H9 (cell line): ENCODE measurements around the gene TRPC6. TPM values are rescaled to one million over a fixed set of nuclear protein-coding genes. Genes with fewer than 3 reads are reported as not detected.

Source experiments
- DNase-seq: peaks from one replicate; pipeline ENCODE4 v3.0.0-alpha.2; 2017
- H2AFZ ChIP-seq: one replicate; pipeline ENCODE4 v1.6.1; 2013; ENCODE audit warnings: mild to moderate bottlenecking, low read length, control low read depth, moderate library complexity
- H2AK5ac ChIP-seq: 2 replicates; pipeline ENCODE4 v1.6.1; 2013; ENCODE audit warnings: low read length, control low read depth, mixed read lengths; ENCODE audit not compliant: insufficient read length
- H2BK120ac ChIP-seq: one replicate; pipeline ENCODE4 v1.6.1; 2013; ENCODE audit warnings: low read depth, mild to moderate bottlenecking, low read length, control low read depth, inconsistent platforms; ENCODE audit not compliant: poor library complexity, severe bottlenecking
- H2BK12ac ChIP-seq: 2 replicates; pipeline ENCODE4 v1.6.1; 2013; ENCODE audit warnings: low read length, control low read depth, mixed read lengths, low read depth; ENCODE audit not compliant: insufficient read length
- H2BK15ac ChIP-seq: 2 replicates; pipeline ENCODE4 v1.6.1; 2013; ENCODE audit warnings: low read depth, low read length, control low read depth
- H2BK20ac ChIP-seq: one replicate; pipeline ENCODE4 v1.6.1; 2013; ENCODE audit warnings: low read depth, mild to moderate bottlenecking, low read length, control low read depth, inconsistent platforms; ENCODE audit not compliant: poor library complexity, severe bottlenecking
- H2BK5ac ChIP-seq: 2 replicates; pipeline ENCODE4 v1.6.1; 2013; ENCODE audit warnings: low read length, control low read depth, mixed read lengths; ENCODE audit not compliant: insufficient read length
- H3K14ac ChIP-seq: 2 replicates; pipeline ENCODE4 v1.6.1; 2013; ENCODE audit warnings: low read length, control low read depth; ENCODE audit not compliant: insufficient read depth
- H3K18ac ChIP-seq: 2 replicates; pipeline ENCODE4 v1.6.1; 2013; ENCODE audit warnings: low read depth, mild to moderate bottlenecking, mixed read lengths, low read length, control low read depth; ENCODE audit not compliant: insufficient read length
- H3K23ac ChIP-seq: 2 replicates; pipeline ENCODE4 v1.6.1; 2013; ENCODE audit warnings: low read length, control low read depth, mixed read lengths, low read depth; ENCODE audit not compliant: insufficient read length
- H3K23me2 ChIP-seq: 2 replicates; pipeline ENCODE4 v1.6.1; 2013; ENCODE audit warnings: low read depth, mild to moderate bottlenecking, mixed read lengths, low read length, control low read depth; ENCODE audit not compliant: insufficient read length, poor library complexity, severe bottlenecking
- H3K27ac ChIP-seq: 2 replicates; pipeline ENCODE4 v1.5.1; 2013; ENCODE audit warnings: low read length, control low read depth, mixed read lengths, low read depth; ENCODE audit not compliant: insufficient read length
- H3K27me3 ChIP-seq: 2 replicates; pipeline ENCODE4 v1.6.1; 2013; ENCODE audit warnings: low read length, control low read depth, inconsistent platforms; ENCODE audit not compliant: insufficient read depth
- H3K4ac ChIP-seq: 2 replicates; pipeline ENCODE4 v1.6.1; 2013; ENCODE audit warnings: low read depth, mild to moderate bottlenecking, control low read depth, inconsistent platforms, low read length, moderate library complexity
- H3K4me1 ChIP-seq: 2 replicates; pipeline ENCODE4 v1.6.1; 2013; ENCODE audit warnings: low read length, control low read depth, inconsistent platforms; ENCODE audit not compliant: insufficient read depth
- H3K4me2 ChIP-seq: 2 replicates; pipeline ENCODE4 v1.6.1; 2013; ENCODE audit warnings: low read length, control low read depth, mixed read lengths; ENCODE audit not compliant: insufficient read length, insufficient read depth
- H3K56ac ChIP-seq: 2 replicates; pipeline ENCODE4 v1.6.1; 2013; ENCODE audit warnings: low read depth, mild to moderate bottlenecking, mixed read lengths, low read length, control low read depth; ENCODE audit not compliant: insufficient read length
- H3K79me1 ChIP-seq: 2 replicates; pipeline ENCODE4 v1.6.1; 2013; ENCODE audit warnings: low read depth, mild to moderate bottlenecking, moderate library complexity, low read length, control low read depth, inconsistent platforms; ENCODE audit not compliant: insufficient read depth, poor library complexity, severe bottlenecking
- H3K79me2 ChIP-seq: 2 replicates; pipeline ENCODE4 v1.6.1; 2013; ENCODE audit warnings: low read length, control low read depth, inconsistent platforms; ENCODE audit not compliant: insufficient read depth
- H3K9ac ChIP-seq: 2 replicates; pipeline ENCODE4 v1.6.1; 2013; ENCODE audit warnings: low read length, control low read depth, mixed read lengths; ENCODE audit not compliant: insufficient read length; ENCODE audit errors: extremely low read depth
- H3K9me3 ChIP-seq: one replicate; pipeline ENCODE4 v1.6.1; 2013; ENCODE audit warnings: low read depth, low read length, inconsistent platforms; ENCODE audit not compliant: control insufficient read depth
- H3T11ph ChIP-seq: one replicate; pipeline ENCODE4 v1.6.1; 2013; ENCODE audit warnings: mild to moderate bottlenecking, low read length, control low read depth, inconsistent platforms
- H4K20me1 ChIP-seq: one replicate; pipeline ENCODE4 v1.6.1; 2013; ENCODE audit not compliant: control insufficient read depth, insufficient read length, insufficient read depth
- H4K5ac ChIP-seq: 2 replicates; pipeline ENCODE4 v1.6.1; 2013; ENCODE audit warnings: low read depth, mild to moderate bottlenecking, mixed read lengths, low read length, control low read depth; ENCODE audit not compliant: insufficient read length
- H4K8ac ChIP-seq: replicated peaks from 2 replicates; pipeline ENCODE4 v1.6.1; 2013; ENCODE audit warnings: low read length, control low read depth, mixed read lengths, low read depth; ENCODE audit not compliant: insufficient read length
- H4K91ac ChIP-seq: 2 replicates; pipeline ENCODE4 v1.6.1; 2013; ENCODE audit warnings: low read depth, mild to moderate bottlenecking, moderate library complexity, mixed read lengths, low read length, control low read depth; ENCODE audit not compliant: insufficient read length
- H3K27ac Mint-ChIP-seq, 3 experiments: 2 replicates in 2 of 3; 3 replicates in 1 of 3; pipeline ENCODE4 v1.8.0; 2020 to 2021; ENCODE audit warnings: mixed read lengths in 3 of 3, mild to moderate bottlenecking in 1 of 3, moderate library complexity in 1 of 3
- H3K27me3 Mint-ChIP-seq: 2 replicates; pipeline ENCODE4 v1.8.0; 2021; ENCODE audit warnings: low read depth, mild to moderate bottlenecking, moderate library complexity, mixed read lengths
- H3K36me3 Mint-ChIP-seq, 3 experiments: 2 replicates in 2 of 3; 3 replicates in 1 of 3; pipeline ENCODE4 v1.8.0; 2020 to 2021; ENCODE audit warnings: low read depth in 3 of 3, mixed read lengths in 3 of 3; ENCODE audit not compliant: insufficient read depth in 1 of 3
- H3K4me1 Mint-ChIP-seq, 2 experiments: 2 replicates each; pipeline ENCODE4 v1.8.0; 2020; ENCODE audit warnings: mixed read lengths in 2 of 2
- H3K4me3 Mint-ChIP-seq, 2 experiments: 2 replicates in 1 of 2; 3 replicates in 1 of 2; pipeline ENCODE4 v1.8.0; 2020 to 2021; ENCODE audit warnings: mild to moderate bottlenecking in 2 of 2, mixed read lengths in 2 of 2, moderate library complexity in 1 of 2
- H3K9me3 Mint-ChIP-seq, 2 experiments: 2 replicates in 1 of 2; 3 replicates in 1 of 2; pipeline ENCODE4 v1.8.0; 2020; ENCODE audit warnings: mild to moderate bottlenecking in 2 of 2, mixed read lengths in 2 of 2, moderate library complexity in 1 of 2
- CTCF ChIP-seq: fragments of 200-600 bp; sonication (generic); conservative IDR thresholded peaks from 3 replicates; pipeline ENCODE4 v1.8.0; 2021; ENCODE audit warnings: antibody characterized with exemption, mild to moderate bottlenecking
- WGBS: extraction: QIAGEN DNeasy Blood & Tissue Kit; methylation state at CpG from one replicate; pipeline ENCODE4 v1.1.7; 2013; ENCODE audit warnings: missing lambda C conversion rate, low lambda C conversion rate, mixed read lengths; ENCODE audit not compliant: insufficient read length; ENCODE audit errors: extremely low coverage; 5-methylcytosine and 5-hydroxymethylcytosine counted together
- total RNA-seq: library from RNA; stranded (reverse); gene quantifications from 2 replicates; pipeline ENCODE4 v1.2.1, GENCODE V29; 2021

TRPC6 gene
- total RNA-seq, 1 experiment from 2014 or later, result 14.4 TPM

- Histone ChIP-seq H3K56ac (no peak overlapping the region), H3K9me3 (no peaks in the 10 kb centered on the region), H3K9ac (no peak overlapping the region), H4K8ac (no peak overlapping the region), H2BK5ac (no peak overlapping the region), H4K5ac (no peak overlapping the region), H3K27me3 (no peaks in the 10 kb centered on the region), H3K4ac (no peak overlapping the region), H3K14ac (no peak overlapping the region), H3K4me1 (no peaks in the 10 kb centered on the region), H2BK20ac (no peak overlapping the region), H4K20me1 (no peaks in the 10 kb centered on the region), H3K23me2 (no peaks in the 10 kb centered on the region), H3K4me2 (no peak overlapping the region), H2BK120ac (no peak overlapping the region), H2AFZ (no peak overlapping the region), H2BK15ac (no peak overlapping the region), H4K91ac (no peak overlapping the region), H2BK12ac (no peak overlapping the region), H2AK5ac (no peak overlapping the region), H3K27ac (no peak overlapping the region), H3K18ac (no peak overlapping the region), H3K23ac (no peak overlapping the region), H3K79me1 (no peaks in the 10 kb centered on the region), H3T11ph (no peak overlapping the region), H3K79me2 (no peaks in the 10 kb centered on the region)
- WGBS, result no CpG with 5 or more reads among the region's 2 CpGs
- Mint-ChIP-seq H3K36me3 (peaks cover 0 to 12% (median 4%) of the 10 kb centered on the region in 3 experiments; a peak in 2 of 7 replicates), H3K4me3 (no peak overlapping the region), H3K27ac (no peak overlapping the region), H3K27me3 (no peaks in the 10 kb centered on the region), H3K9me3 (peaks cover 0 to 3% of the 10 kb centered on the region in 2 experiments; a peak in 1 of 5 replicates), H3K4me1 (peaks cover 20 to 21% of the 10 kb centered on the region in 2 experiments)
- DNase-seq, result no peak
- TF ChIP-seq CTCF, result no peak
These were observed 96.0 kb downstream of the TRPC6 start for GRCh38 chr11:101487775-101488174.
